Right kidney (tissue), 9 donors: Measurements from ENCODE around the gene GJD3.
"Not testable (repeated sequence)": the region's sequence is repeated elsewhere in the genome, so short reads cannot be mapped to it uniquely, and the experiment has no call there.

ENCODE experiments used
- DNase-seq: peaks from one replicate; pipeline ENCODE4 v3.0.0-alpha.2; 2016
- long read RNA-seq, 8 donors: transcript quantifications; one replicate each; lab custom pipeline, GENCODE V29; 2026

The GJD3 gene, protein sequence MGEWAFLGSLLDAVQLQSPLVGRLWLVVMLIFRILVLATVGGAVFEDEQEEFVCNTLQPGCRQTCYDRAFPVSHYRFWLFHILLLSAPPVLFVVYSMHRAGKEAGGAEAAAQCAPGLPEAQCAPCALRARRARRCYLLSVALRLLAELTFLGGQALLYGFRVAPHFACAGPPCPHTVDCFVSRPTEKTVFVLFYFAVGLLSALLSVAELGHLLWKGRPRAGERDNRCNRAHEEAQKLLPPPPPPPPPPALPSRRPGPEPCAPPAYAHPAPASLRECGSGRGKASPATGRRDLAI
- long read RNA-seq, donor 1, partial matches to known transcripts: 0 of 1 reads
- long read RNA-seq, donor 1, other reads (novel, unspliced or antisense): 0 of 1 reads
- long read RNA-seq, donor 2, partial matches to known transcripts: 0 of 1 reads
- long read RNA-seq, donor 2, other reads (novel, unspliced or antisense): 0 of 1 reads
- long read RNA-seq, donor 3, partial matches to known transcripts: 0 of 1 reads
- long read RNA-seq, donor 3, other reads (novel, unspliced or antisense): 0 of 1 reads
- long read RNA-seq, donor 4: 0 reads
- long read RNA-seq, donor 5, partial matches to known transcripts: 0 of 3 reads
- long read RNA-seq, donor 5, other reads (novel, unspliced or antisense): 0 of 3 reads
- long read RNA-seq, donor 6, partial matches to known transcripts: 0 of 1 reads
- long read RNA-seq, donor 6, other reads (novel, unspliced or antisense): 0 of 1 reads
- long read RNA-seq, donor 7: 0 reads
- long read RNA-seq, donor 8, partial matches to known transcripts: 0 of 2 reads
- long read RNA-seq, donor 8, other reads (novel, unspliced or antisense): 0 of 2 reads

DNA sequence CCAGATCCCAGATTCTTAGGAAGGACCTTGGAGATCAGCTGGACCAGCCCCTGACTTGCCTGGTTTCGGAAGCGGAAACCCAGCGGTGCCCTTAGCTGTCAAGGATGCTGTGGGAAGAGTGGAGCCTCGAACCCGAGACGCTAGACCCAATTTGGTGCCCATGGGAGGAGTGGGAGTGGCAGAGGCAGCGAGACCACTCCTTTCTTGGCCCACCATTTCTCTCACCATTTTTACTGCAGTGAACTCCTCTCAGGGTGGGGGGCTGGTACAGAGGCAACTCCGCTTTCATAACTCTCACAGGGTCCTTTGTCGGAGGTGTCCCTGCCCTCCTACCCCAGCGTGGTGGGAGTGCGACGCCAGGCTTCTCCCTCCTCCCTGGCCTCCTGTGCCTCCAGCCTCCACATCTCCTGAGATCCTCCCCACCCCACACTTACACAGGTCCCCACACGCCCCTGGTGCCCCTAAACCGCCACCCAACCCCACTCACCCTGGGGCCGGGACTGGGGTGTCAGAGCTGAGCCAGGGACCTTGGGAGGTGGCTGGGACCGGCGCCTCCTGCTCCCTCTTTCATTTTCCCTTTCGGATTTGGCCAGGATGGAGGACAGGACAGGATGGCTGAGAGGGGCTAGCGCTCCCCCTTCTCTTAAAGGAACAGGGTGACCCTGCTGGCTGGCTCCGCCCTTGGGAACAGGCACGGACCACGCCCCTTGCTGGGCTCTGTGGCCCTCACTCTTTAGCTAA, at the start of gene GJD3:
TSS of gene GJD3 (minus strand) at position 617 of the 741 bp plus-strand sequence. CDS start 922 bp downstream, outside the sequence.
- DNase-seq: no peak

DNA sequence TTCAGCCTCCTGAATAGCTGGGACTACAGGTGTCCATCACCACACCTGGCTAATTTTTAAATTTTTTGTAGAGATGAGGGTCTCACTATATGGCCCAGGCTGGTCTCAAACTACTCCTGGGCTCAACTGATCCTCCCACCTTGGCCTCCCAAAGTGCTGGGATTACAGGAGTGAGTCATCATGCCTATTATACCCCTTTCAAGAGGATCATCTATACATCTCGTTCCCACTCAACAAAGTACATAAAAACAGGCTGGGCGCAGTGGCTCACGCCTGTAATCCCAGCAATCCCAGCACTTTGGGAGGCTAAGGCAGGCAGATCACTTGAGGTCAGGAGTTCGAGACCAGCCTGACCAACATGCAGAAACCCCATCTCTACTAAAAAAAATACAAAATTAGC, 49.8 kb upstream of the GJD3 start:
- not testable (repeated sequence) for DNase-seq

DNA sequence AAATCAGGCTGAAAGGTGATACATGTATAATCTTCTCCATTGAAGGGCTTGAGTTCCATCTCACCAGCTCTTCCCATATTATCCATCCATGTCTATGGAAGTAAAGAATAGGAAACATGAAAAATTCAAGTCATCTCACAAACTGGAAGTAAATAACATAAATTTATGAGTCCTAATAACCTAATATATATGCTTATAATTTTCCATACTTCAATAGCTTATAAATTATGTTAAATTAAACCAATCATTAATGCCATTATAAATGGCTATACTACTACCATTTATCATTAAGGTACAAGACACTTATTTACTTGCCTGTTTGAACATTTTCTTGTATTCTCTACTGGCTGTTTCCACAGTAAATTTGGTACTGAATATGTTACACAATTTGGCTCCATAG, 48.3 kb upstream of the GJD3 start:
- no peak for DNase-seq

DNA sequence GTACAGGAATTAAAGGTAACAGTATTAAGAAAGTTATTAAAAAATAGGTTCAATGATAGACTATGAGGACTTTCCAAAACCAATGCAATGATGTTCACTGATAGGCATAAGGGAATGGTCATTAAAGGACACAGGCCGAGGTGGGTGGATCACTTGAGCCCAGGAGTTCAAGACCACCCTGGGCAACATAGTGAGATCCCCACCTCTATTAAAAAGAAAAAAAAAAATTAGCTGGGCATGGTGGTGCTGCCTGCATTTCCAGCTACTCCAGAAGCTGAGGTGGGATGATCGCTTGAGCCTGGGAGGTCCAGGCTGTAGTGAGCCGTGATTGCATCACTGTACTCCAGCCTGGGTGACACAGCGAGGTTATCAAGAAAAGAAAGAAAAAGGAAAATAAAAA, 47.3 kb upstream of the GJD3 start:
- no peak for DNase-seq

DNA sequence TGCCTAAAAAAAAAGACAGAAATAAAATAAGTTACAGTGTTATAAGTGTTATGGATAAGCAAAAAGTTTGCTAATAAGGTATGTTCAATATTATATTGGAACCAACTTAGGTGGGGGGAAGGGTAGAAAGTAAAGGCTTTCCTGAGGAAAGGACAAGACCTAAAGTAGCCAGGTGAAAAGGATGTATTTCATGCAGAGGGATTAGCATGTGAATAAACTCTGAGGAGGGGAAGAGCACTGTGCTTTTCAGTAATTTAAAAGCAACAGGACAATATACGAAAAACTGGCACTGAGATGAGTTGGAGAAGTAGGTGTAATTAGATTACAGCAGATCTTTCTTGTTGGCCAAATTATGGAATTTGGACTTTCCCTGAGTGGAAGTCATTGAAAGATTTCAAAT, 45.5 kb upstream of the GJD3 start:
- DNase-seq: no peak

DNA sequence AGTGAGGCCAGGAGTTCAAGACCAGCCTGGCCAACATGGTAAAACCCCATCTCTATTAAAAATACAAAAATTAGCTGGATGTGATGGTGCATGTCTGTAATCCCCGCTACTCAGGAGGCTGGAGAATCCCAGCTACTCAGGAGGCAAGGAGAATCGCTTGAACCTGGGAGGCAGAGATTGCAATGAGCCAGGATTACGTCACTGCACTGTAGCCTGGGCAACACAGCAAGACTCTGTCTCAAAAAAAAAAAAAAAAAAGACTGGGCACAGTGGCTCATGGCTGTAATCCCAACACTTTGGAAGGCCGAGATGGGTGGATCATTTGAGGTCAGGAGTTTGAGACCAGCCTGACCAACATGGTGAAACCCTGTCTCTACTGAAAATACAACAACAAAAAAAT, 45.0 kb upstream of the GJD3 start:
- DNase-seq: not testable (repeated sequence)

DNA sequence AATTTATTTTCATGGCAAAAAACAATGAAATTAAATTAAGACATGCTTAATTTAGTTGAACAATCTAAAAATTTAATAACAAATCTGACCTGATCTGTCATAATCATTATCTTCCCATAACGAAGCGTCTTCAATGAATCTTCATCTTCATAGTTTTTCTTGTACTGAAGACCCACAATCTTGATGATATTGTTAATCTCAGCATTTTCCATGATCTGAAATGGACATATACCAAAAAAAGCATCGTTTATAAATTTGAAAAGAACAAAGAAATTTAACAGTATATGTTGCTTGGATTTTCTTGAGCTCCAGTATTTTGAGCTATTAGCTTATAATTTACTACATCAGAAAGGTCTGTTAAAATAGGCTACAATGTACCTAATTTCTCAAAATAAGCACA, 42.9 kb upstream of the GJD3 start:
- DNase-seq: no peak

DNA sequence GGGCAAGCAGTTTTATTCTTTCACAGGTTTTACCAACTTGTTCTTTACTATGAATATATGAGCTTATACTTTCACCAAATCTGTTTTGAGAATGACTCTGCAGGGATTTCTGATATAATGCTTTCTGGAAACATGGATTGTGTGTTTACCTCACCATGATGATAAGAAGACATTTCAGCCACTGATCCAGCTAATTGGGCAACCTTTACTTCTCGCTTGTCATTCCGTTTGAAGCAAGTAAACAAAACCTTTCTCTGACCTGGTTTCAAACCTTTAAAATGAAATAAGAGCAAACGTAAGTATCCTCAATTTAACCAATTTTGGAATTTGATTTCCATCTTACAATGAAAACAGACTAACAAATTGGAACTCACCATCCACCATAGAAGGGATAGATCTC, 39.5 kb upstream of the GJD3 start:
- DNase-seq: no peak

DNA sequence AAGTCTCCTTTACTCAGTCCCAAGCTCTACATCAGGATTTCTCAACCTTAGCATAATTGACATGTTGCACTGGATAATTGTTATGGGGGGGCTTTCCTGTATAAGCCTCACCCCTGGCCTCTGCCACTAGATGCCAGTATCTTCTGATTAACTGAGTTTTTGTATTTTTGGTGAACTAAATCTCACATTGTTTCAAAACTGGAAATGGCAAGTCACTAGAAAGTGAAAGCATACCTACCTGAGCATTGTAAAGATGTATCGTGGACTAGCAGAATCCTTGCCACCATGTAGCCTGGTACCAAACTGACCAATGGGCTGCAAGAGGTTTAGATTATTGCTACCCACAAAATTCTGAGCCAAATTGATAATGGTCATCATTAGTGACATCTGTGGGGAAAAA, 38.1 kb upstream of the GJD3 start:
- no peak for DNase-seq

DNA sequence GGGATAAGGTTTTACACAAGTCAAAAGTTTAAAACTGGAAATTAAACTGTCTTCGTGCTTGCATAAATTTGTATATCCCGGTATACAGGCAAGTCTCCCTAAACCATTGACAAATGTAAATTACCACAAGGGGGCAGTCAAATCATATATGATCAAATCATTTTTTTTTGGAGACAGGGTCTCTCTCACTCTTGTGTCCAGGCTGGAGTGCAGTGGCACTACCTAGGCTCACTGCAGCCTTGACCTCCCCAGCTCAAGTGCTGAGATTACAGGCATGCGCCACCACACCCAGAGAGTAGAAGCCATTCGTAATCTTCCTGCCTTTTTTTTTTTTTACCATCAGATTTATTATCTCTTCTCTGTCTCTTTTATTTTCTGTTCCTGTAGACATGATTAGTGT, 34.6 kb upstream of the GJD3 start:
- DNase-seq: peak; percentile 17

DNA sequence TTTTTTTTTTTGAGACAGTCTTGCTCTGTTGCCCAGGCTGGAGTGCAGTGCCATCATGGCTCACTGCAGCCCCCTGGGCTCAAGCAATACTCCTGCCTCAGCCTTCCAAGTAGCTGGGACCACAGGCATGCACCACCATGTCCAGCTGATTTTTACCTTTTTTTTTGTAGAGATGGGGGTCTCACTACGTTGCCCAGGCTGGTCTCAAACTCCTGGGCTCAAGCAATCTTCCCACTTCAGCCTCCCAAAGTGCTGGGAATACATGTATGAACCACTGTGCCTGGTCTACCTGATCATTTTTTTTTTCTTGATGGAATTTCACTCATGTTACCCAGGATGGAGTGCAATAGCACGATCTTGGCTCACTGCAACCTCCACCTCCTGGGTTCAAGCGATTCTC, 22.0 kb upstream of the GJD3 start:
- not testable (repeated sequence) for DNase-seq

DNA sequence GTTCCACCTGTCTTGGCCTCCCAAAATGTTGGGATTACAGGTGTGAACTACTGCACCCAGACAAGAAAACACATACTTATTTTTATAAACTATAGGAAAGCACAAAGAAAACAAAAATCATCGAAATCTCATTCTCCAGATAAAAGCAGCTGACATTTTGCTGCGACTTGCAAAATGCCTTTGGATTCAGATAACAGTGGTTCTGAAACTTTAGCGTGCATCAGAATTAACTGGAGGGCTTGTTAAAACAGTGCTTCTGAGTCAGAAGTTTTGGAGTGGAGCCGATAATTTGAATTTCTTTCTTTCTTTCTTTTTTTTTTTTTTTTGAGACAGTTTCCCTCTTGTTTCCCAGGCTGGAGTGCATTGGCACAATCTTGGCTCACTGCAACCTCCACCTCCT, 17.7 kb upstream of the GJD3 start:
- DNase-seq: no peak

DNA sequence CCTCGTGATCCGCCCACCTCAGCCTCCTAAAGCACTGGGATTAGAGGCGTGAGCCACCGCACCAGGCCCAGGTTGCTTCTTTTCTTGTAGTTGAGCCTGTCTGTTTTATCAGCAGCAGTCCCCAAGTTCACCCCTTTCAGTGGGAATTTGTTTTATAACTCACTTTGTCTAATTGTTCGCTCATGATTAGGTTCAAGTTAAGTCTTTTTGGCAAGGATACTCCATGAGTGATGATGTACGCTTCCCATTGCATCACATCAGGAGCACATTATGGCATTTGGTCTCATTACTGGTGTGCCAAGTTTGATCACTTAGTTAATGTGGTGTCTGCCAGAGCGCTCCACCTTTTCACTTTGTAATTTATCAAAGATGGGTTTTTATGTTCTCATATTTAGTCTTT, 14.4 kb upstream of the GJD3 start:
- DNase-seq: no peak

DNA sequence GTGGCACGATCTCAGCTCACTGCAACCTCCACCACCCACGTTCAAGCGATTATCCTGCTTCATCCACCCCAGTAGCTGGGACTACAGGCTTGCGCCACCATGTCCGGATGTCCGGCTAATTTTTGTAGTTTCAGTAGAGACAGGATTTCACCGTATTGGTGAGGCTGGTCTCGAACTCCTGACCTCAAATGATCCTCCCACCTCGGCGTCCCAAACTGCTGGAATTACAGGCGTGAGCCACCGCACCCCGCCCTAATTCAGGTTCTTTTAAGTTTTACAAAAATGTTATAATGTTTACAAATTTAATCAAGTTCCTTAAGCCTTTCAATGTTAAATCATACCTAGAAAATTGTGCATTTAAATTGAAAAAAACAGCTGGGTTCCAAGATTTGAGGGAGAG, 13.3 kb upstream of the GJD3 start:
- DNase-seq: no peak

DNA sequence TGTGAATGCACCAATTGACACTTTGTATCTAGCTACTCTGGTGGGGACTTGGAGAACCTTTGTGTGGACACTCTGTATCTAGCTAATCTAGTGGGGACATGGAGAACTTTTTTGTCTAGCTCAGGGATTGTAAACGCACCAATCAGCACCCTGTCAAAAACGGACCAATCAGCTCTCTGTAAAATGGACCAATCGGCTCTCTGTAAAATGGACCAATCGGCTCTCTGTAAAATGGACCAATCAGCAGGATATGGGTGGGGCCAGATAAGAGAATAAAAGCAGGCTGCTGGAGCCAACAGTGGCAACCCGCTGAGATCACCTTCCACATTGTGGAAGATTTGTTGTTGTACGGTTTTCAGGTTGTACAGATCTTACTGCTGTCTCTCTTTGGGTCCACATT, 12.0 kb upstream of the GJD3 start:
- not testable (repeated sequence) for DNase-seq

DNA sequence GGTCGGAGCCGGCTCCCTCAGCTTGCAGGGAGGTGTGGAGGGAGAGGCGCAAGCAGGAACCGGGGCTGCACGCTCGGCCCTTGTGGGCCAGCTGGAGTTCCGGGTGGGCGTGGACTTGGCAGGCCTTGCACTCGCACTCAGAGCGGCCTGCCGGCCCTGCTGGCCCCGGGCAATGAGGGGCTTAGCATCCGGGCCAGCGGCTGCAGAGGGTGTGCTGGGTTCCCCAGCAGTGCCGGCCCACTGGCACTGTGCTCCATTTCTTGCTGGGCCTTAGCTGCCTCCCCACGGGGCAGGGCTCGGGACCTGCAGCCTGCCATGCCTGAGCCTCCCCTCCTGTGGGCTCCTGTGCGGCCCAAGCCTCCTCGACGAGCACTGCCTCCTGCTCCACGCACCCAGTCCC, 11.2 kb upstream of the GJD3 start:
- DNase-seq: not testable (repeated sequence)

DNA sequence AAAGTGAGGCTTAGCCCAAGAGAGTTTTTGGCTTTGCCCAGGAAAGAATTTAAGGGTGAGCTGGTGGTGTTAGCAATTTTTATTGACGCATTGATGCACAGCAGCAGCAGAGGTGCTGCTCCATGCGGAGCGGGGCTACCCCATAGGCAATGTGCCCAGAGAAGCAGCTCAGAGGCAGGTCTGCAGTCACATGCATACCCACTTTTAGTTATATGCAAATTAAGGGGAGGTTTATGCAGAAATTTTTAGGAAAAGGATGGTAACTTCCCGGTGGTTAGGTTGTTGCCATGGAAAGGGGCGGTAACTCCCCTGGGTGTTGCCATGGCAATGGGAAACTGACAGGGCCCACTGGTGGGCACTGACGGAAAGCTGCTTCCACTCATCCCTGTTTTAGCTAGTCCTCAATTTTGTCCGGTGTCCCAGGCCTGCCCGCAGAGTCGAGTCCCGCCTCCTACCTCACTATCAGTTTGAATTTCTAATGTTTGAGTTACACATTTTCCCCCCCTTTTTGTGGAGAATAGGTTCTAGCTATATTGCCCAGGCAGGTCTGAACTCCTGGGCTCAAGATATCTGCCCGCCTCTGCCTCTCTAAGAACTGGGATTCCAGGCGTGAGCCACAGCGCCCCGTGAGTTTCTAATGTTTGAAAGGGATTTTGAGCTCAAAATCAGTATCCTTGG, 10.4 kb upstream of the GJD3 start:
- no peak for DNase-seq

DNA sequence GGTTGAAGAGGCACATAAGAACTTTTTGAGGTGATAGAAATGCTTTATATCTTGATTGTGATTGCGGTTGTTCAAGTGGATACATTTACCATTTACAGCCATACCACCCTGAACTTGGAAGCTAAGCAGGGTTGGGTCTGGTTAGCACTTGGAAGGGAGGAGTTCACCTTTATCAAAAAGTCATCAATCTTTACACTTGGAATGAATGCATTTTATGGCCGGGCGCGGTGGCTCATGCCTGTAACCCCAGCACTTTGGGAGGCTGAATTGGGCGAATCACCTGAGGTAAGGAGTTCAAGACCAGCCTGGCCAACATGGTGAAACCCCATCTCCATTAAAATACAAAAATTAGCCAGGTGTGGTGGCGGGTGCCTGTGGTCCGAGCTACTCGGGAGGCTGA, 9.5 kb upstream of the GJD3 start:
- no peak for DNase-seq

DNA sequence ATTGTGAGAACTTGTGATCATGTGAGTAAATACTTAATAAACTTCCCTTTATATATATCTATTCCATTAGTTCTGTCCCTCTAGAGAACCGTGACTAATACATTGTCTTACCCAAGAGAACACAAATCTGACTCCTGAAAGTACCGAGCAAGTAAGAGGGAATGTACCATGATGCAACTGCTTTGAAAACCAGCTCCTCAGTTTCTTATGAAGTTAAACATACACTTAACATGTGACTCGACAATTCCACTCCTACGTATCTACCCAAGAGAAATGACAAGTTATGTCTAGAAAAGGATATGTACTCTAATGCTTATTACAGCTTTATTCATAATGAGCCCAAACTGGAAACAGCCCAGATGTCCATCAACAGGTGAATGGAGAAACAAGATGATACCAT, 8.8 kb upstream of the GJD3 start:
- no peak for DNase-seq

DNA sequence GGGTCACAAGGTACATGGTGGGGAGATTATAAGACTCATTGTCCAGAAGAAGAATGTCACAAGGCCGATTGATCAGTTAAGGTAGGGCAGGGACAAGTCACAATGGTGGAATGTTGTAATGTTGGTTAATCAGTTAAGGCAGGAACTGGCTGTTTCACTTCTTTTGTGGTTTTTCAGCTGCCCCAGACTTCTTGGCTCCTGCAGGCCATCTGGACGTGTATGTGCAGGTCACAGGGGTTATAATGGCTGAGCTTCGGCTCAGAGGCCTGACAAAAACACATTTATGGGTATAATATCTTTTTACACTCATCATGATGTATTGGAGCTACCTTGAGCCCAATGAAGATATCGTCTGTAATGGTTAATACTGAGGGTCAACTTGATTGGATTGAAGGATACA, 8.1 kb upstream of the GJD3 start:
- not testable (repeated sequence) for DNase-seq

DNA sequence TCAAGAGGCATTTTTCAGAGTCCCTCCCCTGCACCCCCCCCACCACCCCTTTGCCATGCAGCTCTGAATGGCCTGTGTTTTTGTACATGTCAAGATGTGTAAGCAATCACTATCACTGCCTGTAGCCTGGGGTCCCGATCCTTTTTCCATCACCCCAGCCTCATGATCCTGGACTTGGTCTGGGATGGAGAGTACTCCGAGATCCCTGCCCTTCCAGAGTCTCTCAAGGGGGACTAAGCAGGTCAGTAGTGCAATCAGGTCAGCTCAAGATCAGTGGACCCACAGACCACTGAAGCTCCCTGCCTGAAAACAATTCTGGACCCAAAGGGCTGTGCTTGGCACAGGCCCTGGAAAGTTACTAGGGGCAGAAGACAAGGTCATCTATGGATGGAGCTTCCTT, 7.5 kb upstream of the GJD3 start:
- DNase-seq: no peak

DNA sequence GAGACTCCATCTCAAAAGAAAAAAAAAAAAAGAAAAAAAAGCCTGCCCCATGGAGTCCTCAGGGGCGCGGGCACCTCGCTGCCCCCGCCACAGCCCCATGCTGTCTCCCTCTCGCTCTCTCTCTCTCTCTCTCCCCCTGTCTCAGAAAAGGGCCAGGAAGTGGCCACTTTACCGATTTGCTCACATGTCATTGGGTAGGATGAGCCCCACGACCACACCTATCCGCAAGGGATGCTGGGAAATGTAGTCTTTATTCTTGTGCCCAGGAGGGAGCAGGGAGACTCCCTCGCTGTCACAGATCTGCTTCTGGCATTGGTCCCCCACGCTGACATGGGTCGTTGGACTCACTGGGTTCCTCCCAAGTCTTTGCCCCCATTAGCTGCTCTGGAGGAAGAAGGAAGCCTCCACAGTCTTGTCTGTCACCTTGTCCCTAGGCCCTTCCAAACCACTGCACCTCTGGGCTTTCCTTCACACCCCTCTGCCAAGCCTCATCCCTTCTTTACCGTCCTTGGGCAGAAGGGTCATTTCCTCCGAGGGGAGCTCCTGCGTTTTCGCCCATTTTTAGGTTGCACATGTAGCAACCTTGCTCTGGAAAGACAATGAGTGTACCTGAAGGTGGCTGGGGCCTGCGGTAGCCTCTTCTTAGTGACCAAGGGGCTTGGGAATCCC, 6.9 kb upstream of the GJD3 start:
- no peak for DNase-seq
